GM21737 (cell line): ENCODE results near the gene BSN.
"Not testable (repeated sequence)": the region's sequence is repeated elsewhere in the genome, so short reads cannot be mapped to it uniquely, and the experiment has no call there.

Source experiments
- ATAC-seq: cut with Tn5 transposase; IDR thresholded peaks from one replicate; pipeline ENCODE4 v1.9.1; 2021; ENCODE audit warnings: mild to moderate bottlenecking, moderate library complexity; ENCODE audit not compliant: unreplicated experiment

Gene BSN

DNA sequence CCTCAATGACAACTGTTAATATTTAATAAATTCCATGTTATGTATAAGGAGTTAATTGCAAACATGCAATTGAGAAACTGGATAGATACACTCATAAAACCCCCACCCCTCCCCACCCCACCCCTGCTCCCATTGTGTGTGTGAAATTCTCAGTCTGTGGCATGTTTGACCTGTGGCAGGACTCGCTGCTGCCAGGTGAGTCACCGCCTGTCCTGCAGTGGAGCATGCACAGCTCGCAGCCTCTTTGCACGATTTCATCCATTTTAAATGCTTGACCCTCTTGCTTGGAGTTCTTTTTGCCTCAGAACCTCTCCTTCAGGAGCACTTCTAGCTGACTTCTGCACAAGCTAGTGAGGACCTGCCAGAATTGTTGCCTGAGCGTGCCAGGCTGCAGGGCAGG, 114.6 kb downstream of the BSN start:
- ATAC-seq = no peak

DNA sequence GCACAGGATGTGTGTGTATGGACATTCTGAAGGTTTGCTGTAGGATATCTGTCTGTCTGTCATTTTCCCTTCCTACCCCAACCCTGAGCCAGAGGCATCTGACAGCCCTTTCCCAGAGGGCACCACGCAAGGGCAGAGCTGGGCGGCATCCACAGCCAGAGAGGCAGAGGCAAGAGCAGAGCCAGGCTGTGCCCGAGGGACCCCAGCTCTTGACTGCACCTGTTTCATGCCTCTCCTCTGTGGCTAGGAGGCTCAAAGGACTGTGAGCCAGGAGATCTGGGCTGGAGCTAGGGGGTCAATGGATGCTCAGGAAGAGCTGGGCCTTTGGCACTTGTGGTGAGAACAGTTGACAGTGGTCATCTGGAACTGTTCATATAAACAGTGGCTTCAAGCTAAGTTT, 115.1 kb downstream of the BSN start:
- no peak for ATAC-seq

DNA sequence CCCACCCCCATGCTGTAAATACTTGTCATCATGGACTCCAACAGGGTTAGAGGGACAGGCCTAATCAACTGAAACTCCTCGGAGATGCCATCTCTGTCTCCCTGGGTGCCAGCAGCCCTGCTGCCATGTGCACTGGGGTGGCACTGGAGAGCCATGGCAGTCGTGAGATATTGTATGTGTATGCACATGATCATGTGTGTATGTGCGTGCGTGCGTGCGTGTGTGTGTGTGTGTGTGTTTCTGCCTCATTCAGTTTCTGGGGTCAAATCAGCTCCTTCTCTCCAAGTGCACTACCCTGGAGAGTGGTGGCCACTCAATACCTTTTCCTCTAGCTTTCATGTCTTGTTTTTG, 116.6 kb downstream of the BSN start:
- no peak for ATAC-seq

DNA sequence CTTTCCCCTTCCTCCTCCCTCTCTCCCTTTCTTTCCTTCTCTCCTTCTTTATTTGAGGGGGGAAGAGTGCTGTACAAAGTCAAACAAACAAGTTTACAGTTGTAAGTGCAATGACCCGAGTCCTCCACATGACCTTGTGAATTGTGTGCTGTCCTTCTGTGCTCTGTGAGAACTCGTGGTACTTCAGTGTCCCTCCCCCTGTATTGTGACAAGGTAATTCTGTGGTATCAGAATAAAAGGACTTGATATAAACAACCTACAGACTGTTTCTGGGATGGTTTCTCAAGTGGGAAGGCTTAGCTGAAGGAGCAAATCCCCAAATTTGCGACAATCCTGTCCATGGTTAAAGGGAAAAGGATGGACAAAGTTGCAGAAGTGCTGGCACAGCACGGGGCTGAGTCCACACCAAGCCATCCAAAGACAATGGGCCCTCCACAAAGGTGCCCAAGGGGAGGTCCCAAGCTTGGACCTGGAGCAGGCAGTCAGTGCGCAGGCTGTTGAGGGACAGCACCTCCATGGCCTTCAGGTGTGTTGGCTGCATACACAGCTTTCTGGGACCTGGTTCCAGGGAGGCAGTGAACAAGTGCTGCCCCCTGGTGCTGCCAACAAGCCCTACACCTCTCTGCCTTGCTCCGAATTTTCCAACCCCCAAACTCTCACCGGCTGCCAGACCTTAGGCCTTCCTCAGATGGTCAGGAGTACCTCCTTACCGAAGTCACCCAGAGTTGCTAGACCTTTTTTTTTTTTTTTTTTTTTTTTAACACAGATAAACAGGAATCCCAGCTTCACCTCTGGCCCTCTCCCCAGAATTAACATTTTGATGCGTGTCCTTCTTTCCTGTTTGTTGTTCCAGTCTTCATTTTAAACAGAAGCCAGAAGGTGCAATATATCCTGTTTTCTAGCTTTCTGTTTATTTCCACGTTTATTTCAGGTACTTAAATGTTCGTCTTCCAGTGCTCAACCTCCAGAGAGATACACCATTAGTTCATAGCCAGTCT, 117.3 kb downstream of the BSN start:
- no peak for ATAC-seq

DNA sequence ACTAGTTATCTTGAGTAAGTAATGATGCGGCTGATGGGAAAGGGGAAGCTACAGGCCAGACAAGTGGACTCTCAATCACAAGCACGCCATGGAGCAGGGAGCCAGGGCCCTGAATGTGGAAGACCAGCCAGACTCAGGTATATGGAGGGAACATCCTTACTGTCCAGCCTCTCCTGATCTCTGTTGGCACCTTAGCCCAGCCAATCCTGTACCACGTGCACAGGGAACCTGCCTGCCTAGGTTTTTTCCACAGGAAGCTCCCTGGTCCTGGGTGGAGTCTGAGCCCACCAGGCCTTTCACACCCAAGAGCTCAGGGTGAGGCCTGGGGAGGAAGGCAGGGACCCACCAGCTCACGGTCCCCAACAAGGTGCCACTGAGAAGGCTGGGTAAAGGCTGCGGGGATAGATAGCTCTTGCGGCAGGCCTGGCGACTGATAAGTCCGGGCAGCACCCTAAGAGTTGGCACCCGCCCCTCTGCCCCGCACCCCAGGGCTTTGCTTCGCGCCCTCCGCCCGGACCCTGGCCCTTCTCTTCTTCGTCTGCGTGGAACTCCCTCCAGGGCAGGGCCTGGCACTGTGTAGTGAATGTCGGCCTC, 118.9 kb downstream of the BSN start:
- ATAC-seq = no peak

DNA sequence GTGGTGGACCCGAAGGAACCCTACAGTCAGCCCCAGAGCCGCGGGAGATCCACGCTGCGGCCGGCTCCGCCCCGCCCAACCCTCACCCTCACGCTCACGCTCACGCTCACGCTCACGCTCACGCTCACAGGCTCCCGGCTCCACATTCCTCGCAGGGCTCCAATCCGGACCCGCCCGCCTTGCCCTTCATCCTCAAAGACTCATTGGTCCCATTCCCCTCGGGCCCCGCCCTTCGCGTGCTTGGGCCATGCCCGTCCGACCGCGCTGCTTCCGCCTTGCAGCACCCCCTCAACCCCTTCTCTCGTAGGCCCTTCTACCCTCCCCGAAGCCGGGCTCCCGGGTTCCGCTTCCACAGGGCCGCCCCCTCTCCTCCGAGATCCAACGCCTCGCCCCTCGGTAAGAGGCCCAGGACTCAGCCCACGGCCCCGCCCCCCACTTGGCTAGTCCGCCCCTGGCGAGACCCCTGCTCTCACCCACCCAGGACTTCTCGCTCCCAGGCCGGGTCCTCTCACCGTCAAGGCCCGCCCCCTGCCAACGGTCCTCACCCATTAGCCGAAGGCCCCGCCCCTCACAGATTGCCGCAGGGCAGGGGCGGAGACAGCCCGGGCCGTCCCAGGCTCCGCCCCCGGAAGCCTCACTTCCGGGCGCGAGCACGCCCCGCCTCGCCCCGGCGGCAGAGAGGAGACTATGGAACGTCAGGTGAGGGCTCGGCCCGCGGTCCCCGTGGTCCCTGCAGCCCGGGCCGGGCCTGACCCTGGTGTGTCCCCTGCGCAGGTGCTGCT, 119.6 kb downstream of the BSN start, which contains the start of gene APEH:
Gene APEH (plus strand): TSS at position 637 of the 782 bp plus-strand sequence. CDS start 51 bp downstream, at position 688.
- peak; percentile 75 for ATAC-seq

DNA sequence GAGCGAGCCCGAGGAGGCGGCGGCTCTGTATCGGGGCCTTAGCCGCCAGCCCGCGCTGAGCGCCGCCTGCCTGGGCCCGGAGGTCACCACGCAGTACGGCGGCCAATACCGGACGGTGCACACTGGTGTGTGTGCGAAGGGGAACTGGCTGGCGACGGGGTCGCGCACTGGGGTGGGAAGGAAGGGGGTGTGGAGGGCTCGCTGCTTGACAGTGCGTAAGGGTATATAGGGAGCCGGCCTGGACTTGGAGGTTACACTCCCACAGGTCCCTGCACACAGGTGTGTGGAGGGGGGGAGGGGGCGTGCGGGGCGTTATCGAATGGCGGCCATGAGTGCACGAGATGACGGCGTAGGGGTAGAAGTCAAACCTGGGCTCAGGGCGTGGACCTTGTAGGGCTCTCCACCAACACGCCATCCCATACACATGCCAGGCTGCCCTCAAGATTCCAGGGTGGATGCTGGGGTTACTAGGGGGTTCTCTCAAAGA, 120.3 kb downstream of the BSN start:
- peak; percentile 16 for ATAC-seq

DNA sequence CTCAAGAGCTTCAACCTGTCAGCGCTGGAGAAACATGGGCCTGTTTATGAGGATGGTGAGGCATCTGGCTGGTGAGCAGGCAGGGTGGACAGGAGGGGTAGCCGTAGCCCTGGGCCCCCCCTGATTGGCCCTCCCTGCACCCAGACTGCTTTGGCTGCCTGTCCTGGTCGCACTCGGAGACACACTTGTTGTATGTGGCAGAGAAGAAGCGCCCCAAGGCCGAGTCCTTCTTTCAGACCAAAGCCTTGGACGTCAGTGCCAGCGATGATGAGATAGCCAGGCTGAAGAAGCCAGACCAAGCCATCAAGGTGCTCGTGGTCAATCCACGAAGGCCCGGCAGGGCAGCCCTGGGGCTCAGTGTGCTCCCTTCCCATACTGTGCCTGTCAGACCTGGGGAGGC, 121.6 kb downstream of the BSN start:
- ATAC-seq = no peak

DNA sequence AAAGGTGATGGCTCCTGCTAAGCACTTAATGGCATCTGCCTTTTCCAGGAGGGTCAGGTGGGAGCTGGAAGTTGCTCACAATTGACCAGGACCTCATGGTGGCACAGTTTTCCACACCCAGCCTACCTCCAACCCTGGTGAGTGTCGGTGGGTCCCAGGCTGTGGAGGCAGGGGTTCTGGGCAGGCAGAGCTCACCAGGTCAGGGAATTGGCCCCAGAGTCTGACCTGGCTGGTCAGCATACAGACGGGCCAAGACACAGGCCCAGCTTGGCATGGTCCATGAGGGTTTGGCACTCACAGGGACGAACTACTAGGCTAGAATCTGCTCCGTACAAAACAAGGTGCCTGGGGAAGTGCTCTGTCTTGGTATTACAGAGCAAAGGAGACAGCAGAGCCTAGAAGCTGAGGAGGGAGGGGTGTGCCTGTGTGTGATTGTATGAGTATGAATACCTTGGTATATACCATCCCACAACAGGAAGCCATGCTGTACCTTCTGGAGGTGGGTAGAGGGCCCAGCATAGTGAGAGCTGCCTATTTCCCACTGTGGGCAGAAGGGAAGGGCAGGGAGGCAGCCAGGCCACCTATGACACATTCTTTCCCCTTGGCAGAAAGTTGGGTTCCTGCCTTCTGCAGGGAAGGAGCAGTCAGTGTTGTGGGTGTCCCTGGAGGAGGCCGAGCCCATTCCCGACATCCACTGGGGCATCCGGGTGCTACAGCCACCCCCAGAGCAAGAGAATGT, 126.4 kb downstream of the BSN start:
- ATAC-seq = no peak

DNA sequence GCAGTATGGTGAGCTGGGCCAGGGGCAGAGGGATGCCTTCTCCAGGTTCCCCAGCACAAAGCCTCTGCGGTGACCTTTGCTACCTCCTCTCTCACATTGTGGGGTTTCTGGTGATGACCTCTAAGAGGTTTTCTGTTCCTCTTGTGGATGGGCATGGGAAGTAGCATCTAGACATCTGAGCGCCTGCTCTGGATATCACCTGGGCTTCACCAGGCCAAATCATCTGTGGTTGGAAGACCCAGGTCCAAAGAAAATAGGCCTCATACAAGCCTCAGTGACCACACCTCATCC, 126.9 kb downstream of the BSN start:
- ATAC-seq = no peak

DNA sequence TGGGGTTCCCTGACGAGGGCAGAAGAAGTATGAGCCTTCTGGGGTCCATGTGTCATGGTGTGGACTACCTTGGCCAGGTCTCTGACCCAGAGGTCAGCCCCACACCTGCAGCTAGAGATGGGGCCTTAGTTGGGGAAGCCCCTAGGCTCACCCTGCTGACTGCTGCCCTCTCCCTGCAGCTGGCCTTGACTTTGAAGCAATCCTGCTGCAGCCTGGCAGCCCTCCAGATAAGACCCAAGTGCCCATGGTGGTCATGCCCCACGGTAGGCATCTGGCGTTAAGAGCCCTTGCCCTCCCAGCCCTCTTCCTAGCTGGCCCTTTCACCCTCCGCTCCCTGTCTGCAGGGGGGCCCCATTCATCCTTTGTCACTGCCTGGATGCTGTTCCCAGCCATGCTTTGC, 127.3 kb downstream of the BSN start:
- ATAC-seq = no peak

DNA sequence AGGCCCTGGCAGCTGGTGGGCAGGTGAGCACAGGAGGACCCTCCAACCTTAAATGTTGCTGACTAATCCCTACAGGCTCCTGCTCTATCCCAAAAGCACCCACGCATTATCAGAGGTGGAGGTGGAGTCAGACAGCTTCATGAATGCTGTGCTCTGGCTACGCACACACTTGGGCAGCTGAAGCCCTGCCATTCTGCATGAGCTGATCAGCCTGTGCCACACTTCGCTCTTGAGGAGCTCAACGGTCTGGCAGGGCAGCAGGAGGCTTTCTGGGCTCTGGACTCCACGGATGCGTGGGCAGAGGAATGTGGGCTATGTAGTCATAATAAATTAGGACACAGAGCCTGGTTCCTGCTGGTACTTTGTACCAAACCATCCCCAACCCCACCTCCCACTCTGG, 128.9 kb downstream of the BSN start:
- ATAC-seq = no peak

DNA sequence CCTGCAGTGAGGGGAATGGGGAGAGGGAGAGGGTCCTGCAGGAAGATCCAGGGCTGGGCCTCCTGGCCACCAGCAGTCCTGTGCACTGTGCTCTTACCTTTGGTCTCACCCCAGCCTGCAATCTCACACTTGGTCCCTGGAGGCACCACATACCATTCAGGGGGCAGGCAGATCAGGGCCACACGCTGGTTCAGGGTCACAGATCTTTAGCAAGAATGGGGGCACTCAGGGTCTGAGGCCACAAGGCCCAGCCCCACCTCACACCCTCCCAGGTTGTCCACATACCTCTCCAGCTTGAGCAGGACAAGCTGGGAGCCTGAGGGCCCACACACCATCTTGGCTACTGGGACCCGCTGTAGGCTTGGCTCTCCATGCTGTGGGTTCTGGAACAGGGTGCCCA, 130.2 kb downstream of the BSN start:
- ATAC-seq = not testable (repeated sequence)

DNA sequence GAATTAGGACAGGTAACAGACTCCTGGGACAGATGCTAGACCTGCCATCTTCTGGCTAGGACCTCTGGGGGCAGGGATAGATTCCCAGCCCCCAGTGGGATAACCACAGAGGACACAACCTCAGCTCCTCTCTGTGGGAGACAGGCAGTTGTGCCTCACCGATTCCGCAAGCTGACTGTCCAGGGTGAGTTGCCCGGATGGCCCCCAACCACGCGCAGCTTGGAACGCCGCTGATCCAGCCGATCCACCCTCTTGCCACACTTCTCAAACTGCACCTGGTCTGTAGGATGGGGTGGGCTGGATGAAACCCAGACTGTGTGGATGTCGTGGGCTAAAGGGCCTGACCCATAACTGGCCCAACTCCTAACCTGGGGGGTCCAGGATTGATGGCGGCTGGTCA, 130.8 kb downstream of the BSN start:
- ATAC-seq = not testable (repeated sequence)

DNA sequence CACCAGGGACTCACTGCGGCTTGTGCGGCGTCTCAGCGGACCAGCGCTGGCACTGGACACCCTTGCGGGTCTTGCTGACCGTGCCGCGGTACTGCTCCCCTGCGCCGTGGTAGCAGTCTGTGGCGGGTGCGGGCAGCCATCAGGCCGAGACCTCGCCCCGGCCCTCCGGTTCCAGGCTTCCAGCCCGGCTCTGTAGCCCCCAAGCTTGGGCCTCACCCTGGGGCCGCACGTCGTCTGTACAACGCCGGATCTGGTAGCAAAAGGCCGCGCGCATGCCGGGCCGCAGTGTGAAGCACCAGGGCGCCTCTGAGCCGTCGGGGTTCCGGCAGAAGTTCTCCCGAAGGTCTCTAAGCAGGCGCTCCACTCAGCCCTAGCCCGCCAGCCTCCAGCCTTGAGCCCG, 131.6 kb downstream of the BSN start:
- not testable (repeated sequence) for ATAC-seq

DNA sequence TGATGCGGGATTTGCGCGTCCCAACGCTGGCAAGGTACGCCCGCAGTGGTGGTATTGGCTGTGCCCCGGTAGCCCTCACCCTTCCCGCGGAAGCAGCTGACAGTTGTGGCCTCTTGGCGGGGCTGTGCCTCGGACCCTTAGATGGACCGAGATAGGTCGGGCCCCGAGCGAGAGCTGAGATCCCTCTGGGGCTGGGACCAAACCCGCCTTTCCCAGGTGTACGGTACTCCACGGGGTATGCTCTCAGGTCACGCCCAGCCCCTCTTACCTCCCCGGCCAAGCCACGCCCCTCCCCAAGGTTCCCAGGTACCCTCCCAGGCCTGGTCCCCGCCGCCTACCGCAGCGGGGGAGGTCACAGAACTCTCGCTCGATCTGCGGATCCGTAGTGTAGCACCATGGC, 132.1 kb downstream of the BSN start:
- ATAC-seq = not testable (repeated sequence)

DNA sequence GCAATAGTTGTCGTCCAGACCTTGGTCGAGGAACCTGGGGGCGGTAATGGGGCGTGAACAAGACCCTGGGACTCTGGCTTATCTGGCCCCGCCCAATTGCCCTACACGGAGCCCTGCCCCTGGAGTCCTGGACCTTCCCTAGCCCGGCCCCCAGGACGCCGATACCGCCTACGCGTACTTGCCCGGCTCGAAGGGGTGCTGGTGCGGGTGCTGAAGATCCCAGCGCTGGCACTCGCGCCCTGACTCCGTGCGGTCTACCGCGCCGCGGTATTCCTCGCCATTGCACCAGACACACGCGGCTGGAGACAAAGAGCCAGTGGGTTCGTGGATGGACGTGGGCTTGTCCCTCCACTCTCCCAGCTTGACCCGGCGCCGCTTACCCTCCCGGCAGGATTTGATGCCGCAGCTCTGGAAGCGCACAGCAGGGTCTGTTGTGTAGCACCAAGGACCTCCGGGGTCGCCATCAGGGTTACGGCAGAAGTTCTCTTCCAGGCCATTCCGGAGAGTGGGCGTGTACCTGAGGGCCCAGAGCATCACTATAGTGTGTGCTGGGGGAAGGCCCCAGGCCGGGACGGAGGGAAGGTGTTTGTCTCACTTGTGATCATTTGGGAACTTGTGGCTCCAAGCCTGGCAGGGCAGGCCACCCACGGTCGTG, 132.6 kb downstream of the BSN start:
- ATAC-seq = not testable (repeated sequence)

DNA sequence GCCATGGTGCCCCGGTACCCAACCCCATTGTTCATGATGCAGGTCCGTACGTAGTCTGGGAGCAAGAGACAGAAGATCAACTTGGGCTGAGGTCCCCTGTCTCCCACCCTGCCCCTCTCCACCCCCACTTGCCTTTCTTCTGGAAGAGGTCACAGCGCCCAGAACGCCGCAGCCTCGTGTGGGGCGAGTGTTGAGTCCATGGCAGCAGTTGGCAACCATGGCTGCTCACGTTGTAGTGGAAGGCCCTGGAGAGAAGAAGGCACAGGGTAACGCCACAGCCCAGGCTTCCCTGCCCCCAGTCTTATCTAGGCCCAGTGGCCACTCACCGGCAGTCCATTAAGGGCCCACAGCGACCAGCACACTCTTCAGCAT, 133.1 kb downstream of the BSN start:
- not testable (repeated sequence) for ATAC-seq

DNA sequence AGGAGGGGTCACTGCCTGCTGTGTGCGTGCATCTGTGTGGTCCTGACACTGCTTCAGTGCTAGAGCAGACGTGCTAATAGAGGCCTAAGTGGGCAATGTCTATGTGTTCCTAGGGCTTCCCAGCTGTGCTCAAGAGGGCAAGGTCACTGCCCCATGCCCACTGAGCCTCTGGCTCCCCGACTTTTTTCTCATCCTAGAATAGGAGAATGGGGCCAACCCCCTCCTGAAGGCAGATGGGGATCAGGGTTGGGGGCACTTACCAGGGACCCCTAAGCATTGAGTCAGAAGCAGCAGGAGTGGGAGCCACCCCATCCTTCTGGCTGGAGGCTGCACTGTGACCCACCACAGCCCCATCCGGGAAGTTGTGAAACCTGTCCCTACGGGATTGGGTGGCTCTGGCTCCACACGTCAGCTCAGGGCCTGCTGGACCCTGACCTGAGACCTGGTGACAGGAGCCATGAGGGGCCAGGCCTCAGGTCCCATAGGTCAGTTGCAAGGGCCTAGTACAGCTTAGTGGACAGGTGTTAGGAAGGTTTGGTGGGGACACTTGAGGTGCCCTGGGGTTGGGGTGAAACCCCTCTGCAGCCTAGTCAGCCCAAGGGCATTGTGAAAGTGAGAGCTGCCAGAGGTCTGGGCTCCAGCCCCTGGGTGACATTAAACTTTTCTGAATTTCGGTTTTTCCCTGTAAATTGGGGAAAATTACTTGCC, 134.2 kb downstream of the BSN start:
- ATAC-seq = peak; percentile 3
